Muscle layer of duodenum (tissue), 2 donors: ENCODE data around the gene DSC1.

Experiments used
- H3K27ac ChIP-seq: one replicate; pipeline ENCODE4 v1.7.0; 2013; ENCODE audit warnings: mild to moderate bottlenecking, low read length
- H3K27me3 ChIP-seq: one replicate; pipeline ENCODE4 v1.7.0; 2013; ENCODE audit warnings: low read depth, mild to moderate bottlenecking, control low read depth, low read length
- H3K36me3 ChIP-seq, 2 donors: one replicate each; pipeline ENCODE4 v1.7.0; 2013; ENCODE audit warnings: low read length in 2 of 2, control low read depth in 1 of 2, mild to moderate bottlenecking in 1 of 2; ENCODE audit not compliant: insufficient read depth in 2 of 2, control insufficient read depth in 1 of 2
- H3K4me1 ChIP-seq, 2 donors: one replicate each; pipeline ENCODE4 v1.7.0; 2013; ENCODE audit warnings: low read length in 2 of 2, mild to moderate bottlenecking in 2 of 2, control low read depth in 1 of 2, moderate library complexity in 1 of 2; ENCODE audit not compliant: insufficient read depth in 2 of 2, control insufficient read depth in 1 of 2
- H3K4me3 ChIP-seq, 2 donors: one replicate each; pipeline ENCODE4 v1.7.0; 2013; ENCODE audit warnings: low read length in 2 of 2, low read depth in 1 of 2, mild to moderate bottlenecking in 1 of 2
- H3K9me3 ChIP-seq, 2 donors: one replicate each; pipeline ENCODE4 v1.7.0; 2013; ENCODE audit warnings: low read length in 2 of 2, control low read depth in 1 of 2, mild to moderate bottlenecking in 1 of 2; ENCODE audit not compliant: control insufficient read depth in 1 of 2
- donor health status: healthy.

Gene DSC1

GRCh38 chr18:31079973-31080372 is 82.7 kb downstream of the DSC1 start:
- Histone ChIP-seq H3K36me3 (no peaks in the 10 kb centered on the region), H3K9me3 (no peaks in the 10 kb centered on the region), H3K4me1 (no peaks in the 10 kb centered on the region), H3K4me3 (no peak overlapping the region), H3K27ac (no peak overlapping the region), H3K27me3 (no peaks in the 10 kb centered on the region)
